NCI-H187 treated with DMSO at 0.1 percent for 48 hours (cell line): Measurements from ENCODE around the gene PPM1B.
"Not testable (repeated sequence)": the region's sequence is repeated elsewhere in the genome, so short reads cannot be mapped to it uniquely, and the experiment has no call there.

Experiments
- DNase-seq: peaks from one replicate; lab custom pipeline; 2025; lab: John Stamatoyannopoulos, UW

Gene PPM1B

DNA sequence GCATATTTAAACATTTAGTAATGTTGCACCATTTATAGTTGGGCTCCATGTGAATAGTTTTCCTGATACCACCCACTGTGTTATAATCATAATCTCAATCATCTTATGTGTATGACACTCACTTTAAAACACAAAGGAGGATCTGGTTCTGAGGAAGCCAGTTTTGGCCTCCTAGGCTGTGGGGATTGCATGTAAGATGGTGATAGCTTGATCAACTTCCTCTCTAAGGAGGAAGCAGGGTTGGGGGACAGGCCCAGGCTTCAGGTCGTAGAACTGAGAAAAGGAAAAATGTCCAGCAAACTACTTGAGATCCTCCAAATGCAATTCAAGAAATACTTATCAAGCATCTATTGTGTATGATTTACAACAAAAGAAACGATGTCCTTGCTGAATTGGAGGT lies 4.9 kb upstream of the PPM1B start:
- no peak for DNase-seq

DNA sequence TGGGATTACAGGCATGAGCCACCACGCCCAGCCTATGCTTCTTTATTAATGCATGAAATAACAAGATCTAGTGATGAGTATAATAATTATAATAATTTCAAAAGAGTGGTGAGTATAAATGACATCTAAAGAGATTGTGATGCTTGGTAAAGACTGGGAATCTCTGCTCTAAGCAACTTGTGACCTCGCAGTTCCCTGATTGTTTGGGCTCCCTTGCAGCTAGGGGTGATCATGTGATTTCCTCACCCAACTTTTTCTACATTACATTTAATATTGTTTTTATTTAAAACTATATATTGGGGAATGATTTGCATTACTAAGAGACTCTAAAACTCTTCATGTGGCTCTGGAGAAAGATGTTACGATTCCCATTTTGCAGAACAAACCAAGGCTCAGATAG lies 4.1 kb upstream of the PPM1B start:
- no peak for DNase-seq

DNA sequence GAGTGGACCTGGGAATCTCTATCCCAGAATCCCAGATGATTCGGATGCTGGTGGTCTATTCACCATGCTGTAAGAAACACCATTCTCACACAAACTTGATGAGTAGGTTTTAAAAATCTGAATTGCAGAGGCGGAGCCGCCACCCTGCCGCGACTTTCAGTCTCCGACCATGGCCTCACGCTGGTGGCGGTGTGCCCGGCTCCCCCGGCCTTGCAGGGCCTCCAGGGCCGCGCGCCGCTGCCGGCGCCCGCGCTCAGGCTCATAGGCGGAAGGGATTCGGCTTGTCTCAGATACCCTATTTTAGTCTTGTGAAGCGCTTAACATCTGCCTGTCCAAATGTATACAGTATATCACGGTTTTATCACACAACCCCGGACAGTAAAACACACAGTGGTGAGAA lies 2.6 kb upstream of the PPM1B start:
- DNase-seq: no peak

DNA sequence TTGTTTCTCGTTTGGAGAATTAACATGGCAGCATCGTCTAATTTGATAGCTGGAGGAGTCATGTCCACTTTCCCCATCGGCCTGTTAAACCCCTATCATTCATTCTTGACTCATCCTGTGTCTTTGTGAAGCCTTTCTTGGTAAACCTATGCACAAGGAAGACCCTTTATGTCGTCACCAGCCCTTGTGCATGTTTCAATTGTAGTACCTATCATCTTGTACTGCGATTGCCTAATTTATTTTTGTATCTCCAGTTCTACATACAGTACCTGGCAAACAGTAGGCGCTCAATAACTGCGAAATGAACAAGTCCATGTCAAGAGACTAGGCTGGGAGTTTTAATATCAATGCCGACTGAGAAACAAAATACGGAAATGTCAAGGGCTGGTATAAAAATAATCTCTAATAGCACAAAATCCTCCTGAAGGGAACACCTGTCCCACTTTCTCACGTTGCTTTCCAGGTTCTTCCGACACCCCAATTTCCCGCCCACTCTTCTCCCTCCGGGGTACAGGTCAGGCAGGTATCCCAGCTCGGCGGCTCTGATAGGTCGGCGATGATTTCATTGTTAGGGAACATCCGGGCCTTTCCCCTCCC lies 1.3 kb upstream of the PPM1B start:
- no peak for DNase-seq

DNA sequence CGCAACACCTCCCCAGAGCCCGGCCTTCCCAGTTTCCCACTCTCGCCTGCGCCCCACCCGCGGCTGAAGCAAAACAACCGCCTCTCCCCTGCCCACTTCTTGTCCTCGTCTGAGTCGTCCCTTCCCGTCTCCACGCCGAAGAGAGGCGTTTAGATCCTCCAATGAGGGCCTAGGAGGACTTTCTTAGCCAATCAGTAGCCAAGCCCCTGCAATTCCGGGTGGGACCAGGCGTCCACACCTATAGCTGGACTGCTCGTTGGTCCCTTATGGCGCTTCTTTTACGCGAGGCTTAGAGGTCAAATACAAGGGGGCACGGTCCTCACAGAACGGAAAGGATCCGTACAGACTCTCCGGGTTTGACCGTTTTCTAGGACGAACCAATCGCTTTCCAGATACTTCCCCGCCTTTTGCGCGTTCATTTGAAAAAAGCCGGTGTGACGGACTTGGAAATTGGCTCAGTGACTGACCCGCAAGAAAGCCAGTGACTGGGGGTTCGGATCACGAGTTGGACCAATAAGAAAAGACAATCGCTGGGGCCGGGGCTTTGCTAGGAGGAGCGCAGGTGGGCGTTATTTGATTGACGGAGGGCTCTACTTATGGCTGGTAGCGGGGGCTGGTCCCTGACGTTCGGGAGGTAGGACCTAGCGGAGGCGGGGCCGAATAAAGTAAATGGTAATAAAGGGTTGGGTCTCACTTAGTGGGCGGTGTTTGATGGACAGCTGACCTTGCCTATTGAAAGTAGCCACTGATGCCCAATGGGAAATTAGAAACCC lies 581 bp upstream of the PPM1B start:
- peak; percentile 100 for DNase-seq

DNA sequence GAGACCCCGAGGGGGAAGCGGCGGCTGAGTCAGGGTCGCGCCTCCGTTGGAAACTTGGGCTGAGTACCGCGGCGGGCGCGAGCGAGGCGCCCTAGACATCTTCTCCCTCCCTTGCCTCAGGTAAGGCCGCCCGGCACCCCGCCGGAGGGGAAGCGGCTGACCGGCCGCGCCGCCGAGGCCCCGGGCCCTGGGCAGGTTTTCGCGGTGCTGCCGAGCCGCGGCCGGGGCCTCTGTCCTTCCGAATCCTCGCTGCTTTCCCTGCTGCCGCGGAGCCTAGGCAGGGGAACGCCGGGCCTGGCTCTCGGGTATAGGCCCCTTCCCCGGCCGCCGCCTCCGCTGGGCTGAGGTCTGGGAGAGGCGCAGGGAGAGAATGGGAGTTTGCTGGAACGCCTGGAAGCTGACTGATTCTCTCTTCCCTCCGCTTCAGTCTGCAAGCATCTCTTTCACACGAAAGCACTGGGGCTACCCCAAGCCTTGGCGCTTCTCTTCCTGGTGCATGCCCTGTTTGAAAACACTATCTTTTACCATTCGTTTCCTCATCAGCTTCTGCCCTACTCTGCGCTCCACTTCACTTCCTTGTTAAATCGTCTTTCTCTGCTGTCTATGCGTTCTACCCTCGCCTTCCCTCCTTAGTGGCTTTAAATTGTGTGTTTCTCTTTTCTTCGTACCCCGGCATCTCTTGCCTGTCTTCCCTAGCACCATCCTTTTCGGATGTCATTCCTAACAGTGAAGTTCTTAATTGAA lies 652 bp downstream of the PPM1B start:
- DNase-seq: peak; percentile 18

DNA sequence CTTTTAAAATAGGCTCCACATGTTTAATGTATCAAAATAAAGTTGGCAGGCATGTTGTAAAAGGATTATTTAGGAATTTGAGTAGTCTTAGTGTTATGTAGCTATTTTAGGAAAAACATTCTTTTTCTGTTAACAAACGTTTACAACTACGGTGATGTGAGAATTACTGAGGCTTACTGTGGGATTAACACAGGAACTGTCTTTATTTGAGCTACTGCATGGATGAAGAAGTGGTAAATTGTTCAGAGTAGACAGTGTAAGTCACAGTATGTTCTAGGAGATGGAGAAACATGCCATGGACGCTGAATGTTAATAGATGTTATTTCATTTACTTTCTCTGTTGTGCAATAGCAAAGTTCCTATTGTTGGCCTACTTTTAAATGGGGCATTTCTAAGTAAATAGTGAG lies 1.6 kb downstream of the PPM1B start:
- DNase-seq: no peak

DNA sequence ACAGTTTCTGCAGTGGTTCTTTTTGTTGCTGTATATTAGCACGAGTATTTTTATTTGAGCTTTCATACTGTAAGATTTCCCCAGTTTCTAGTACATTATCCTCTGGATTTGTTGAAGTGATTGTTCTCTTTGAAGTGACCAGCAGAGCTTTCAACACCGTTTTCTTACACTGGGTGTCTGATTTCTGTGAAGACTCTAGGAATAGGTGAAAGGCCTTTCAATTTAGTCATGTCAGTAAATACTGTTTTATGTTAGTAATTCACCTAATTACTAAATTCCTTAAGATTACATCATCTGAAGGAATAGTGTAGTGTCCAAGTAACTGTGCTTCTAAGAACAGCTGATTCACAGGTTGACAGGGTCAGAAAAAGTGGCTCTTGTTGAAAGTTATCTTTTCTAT lies 2.3 kb downstream of the PPM1B start:
- DNase-seq: no peak

DNA sequence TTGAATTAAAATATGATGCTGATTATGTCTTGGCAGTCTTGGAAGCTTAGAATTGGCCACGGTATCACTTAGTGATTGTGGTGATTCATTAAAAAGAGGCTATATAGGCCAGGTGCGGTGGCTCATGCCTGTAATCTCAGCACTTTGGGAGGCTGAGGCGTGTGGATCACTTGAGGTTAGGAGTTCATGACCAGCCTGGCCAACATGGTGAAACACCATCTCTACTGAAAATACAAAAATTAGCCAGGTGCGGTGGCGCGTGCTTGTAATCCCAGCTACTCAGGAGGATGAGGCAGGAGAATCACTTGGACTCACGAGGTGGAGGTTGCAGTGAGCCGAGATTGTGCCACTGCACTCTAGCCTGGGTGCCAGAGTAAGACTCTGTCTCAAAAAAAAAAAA lies 2.8 kb downstream of the PPM1B start:
- DNase-seq: not testable (repeated sequence)

DNA sequence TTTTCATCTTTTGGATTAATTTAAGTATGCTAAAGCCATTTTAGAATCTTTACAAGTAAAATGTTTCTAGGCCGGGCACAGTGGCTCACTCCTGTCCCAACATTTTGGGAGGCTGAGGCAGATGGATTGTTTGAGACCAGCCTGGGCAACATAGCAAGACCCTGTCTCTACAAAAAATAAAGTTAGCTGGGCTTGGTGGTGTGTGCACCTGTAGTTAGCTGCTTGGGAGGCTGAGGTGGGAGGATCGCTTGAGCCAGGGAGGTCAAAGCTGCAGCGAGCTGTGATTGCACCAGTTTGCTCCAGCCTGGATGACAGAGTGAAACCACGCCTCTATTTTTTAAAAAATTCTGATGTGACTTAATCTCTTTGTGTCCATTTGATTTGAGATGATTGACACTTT lies 3.9 kb downstream of the PPM1B start:
- no peak for DNase-seq

DNA sequence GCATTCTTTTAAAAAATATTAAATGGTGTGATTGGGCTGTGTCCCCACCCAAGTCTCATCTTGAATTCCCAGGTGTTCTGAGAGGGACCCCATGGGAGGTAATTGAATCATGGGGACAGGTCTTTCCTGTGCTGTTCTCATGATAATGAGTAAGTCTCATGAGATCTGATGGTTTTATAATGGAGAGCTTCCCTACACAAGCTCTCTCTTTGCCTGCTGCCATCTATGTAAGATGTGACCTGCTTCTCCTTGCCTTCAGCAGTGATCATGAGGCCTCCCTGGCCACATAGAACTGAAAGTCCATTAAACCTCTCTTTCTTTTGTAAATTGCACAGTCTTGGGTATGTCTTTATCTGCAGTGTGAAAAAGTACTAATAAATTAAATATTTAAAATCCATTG lies 10.3 kb downstream of the PPM1B start:
- no peak for DNase-seq

DNA sequence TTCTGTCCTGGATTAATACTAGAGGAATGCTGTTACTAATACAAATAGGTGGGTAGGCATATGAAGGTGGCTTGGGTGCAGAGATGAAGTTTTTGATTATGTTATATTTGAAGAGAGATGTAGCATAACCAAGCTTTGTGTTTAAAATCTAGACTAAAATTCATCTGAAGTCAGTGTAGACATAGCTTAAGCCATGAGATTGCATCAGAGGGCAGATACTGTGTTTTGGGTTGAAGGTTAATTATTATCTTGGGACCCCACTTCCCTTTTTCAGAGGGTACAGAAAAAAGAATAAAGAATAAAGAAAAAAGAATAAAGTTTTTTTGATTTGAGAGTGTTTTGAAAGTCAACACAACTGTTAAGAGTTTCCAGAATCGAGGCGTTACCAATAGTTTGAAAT lies 13.0 kb downstream of the PPM1B start:
- DNase-seq: no peak

DNA sequence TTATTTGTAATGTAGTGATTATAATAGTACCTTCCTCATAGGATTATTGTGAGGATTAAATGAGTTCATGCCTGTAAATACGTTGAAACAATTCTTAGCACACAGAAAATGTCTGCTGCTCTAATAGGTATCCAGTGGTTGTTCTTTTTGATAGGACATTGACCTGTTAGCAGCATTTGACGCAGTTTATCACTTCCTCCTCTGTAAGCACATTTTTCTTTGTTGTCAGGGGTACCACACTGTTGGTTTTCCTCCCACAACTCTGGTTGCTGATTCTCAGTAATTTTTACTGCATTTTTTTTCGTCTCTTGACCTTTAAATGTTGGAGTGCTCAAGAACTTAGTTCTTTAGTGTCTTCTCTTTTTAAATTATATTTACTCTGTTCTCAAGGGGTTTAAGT lies 15.4 kb downstream of the PPM1B start:
- DNase-seq: no peak

DNA sequence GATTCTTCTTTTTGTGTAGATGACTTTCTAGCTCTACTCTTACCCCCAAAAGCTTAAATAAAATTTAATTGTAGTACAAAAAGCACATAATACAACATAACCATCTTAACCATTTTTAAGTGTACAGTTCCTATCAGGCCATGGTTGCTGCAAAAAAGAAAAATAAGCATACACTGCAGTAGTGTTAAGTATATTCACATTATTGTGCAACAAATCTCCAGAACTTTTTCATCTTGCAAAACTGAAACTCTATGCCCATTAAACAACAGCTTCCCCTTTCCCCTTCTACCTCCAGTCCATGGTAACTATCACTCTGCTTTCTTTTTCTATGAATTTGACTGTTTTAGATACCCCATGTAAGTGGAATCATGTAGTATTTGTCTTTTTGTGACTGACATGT lies 18.1 kb downstream of the PPM1B start:
- DNase-seq: no peak

DNA sequence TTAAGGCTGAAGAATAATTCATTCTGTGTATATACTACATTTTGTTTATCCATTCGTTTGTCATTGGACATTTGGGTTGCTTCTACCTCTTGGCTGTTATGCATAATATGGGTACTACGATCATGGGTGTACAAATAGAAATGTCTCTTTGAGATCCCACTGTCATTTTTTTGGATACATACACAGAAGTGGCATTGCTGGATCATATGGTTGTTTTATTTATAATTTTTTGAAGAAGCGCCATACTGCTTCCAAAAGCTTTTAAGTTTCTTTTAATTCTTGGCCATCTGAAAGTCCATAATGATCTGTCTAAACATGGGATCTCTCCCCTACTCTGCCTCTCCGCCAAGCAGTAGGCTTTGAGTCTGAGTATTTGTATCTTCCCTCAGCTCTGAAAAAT lies 18.6 kb downstream of the PPM1B start:
- DNase-seq: no peak

DNA sequence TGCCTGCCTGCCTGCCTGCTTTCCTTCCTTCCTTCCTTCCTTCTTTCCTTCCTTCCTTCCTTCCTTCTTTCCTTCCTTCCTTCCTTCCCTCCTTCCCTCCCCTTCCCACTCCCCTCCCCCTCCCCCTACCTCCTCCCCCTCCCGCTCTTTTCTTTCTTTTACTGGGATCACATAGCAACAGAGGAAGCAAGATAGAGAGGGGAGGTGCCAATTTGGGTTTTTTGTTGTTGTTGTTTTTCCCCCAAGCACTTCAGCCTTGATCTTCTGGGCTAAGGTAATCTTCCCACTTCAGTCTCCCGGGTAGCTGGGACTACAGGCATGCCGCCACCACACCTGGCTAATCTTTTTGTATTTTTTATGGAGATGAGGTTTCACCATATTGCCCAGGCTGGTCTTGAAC lies 20.0 kb downstream of the PPM1B start:
- no peak for DNase-seq

DNA sequence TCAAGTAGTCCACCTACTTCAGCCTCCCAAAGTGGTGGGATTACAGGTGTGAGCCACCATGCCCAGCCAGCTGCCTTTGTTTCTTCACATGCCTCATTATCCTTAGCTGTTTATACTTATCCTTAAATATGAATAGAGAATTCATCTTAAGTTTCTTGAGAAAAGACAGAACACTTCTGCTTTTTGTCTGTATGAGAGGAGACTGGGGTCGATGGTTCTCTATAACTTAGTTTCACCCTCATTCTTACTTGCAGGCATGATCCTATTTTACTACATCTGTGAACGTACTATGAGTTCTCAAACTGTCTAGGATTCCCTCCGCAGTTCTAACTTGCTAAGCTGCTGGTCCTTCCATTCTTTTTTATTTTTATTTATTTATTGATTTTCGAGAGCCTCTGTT lies 20.4 kb downstream of the PPM1B start:
- DNase-seq: no peak

DNA sequence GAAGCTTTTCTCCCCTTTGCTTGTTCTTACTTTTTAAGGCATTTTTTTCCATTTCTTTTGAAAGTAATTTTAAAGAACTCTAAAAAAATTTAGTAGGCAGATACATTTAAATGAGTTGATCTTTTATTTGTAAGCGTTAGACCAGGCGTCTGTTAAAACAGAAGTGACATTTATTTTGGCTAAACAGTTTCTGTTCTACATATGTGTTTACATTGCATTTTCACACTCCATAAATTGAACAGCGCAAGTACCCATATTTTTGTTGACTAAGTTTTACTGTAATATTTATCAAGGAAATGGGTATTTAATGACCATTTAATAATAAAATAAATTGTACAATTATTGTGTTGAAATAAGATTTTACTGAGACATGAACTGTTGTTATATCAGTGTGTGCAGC lies 21.9 kb downstream of the PPM1B start:
- DNase-seq: no peak

DNA sequence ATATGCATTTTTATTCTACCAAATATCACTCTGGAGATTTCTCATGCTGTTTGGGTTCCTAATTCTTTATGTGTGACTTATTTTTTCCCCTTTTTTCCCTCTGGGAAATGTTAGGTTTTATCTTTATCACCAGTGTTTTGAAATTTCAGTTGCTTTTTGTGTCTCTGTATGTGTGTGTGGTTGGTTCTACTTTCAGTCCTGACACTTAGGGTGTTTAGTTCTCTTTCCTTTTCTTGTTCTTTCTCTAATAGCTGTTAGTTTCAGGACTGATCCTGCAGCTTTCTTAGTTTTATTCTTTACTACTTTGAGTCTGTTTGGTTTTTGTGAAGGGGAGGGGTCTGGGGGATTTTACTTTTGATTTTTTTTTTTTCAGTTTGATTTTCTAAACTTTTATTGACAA lies 23.1 kb downstream of the PPM1B start:
- DNase-seq: no peak

DNA sequence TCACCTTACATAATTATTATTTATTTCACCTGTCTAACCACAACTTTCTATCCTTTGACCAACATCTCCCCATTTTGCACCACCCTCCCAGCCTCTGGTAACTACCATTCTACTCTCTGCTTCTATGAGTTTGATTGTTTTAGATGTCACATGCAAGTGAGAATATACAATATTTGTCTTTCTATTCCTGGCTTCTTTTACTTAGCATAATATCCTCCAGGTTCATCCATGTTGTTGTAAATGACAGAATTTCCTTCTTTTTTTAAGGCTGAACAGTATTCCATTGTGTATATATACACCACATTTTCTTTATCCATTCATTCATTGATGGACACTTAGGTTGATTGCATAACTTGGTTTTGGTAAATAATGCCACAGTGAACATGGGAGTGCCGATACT lies 24.0 kb downstream of the PPM1B start:
- no peak for DNase-seq

DNA sequence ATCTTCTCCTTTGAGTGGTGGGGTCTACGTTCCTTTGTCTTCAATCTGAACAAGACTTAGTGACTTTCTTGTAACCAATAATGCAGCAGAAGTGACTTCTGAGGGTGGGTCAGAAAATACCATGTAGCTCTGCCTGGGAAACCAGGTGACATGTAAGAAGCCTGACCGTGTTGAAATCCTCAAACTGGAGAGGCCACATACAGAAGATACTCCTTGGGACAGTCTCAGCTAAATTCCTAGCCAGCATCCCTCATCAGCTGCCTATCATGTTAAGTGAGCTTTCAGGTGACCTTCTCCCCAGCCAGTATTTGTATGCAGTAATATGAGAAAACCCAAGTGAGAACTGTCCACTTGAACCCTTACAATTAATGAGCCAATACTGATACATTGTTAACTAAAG lies 27.0 kb downstream of the PPM1B start:
- no peak for DNase-seq

DNA sequence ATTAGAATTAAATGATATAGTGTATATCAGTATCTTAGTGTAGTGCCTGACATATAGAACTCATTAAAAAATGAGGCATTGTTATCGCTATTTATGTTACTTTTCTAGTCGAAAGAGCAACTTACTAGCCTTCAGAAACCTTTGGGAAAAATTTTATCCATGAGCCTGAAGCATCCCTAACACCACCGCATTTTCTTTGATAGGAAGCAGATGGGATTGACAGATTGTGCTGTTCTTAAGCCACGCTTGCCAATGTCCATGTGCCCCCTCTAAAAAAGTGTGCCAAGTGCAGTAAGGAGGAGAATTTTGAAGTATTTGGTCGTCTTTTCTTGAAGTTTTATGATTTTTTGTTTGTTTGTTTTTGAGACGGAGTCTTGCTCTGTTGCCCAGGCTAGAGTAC lies 29.1 kb downstream of the PPM1B start:
- DNase-seq: no peak

DNA sequence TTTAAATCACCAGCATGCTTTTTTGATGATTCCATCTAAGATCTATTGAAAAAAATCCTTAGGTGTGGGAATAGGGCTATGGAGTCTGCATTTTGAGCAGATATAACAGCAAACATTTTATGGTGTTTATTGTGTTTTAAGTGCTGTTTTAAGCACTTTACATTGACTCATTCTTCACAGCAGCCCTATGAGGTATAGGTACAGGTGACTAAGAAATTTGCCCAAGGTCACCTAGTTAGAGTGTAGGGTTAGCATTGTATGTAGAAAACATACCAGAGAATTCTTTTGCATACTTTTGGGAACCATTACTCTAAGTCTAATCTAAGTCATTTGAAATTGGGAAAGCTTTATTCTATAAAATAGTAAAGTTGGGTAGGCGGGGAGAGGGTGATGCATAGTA lies 31.3 kb downstream of the PPM1B start:
- DNase-seq: no peak

DNA sequence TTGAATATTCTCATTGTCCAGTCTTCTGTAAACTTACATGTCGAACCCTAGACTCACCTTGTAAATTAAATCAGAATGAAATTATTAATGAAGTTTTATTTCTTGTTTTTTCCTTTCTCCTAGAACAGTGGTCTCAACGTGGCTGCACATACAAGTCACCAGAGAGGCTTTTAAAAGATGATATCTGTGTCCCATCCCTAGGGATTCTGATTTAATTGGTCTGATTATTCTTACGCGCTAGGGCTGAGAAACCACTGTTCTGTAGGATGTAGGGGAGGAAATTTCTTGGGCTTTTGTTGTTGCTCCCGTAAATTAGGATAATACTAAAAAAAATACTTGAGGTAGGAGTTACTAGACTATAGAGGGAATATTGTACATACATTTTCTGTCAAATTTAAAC lies 32.1 kb downstream of the PPM1B start:
- no peak for DNase-seq
